GM12874 (cell line): ENCODE data around the gene CUBN.

ENCODE experiments used
- CTCF ChIP-seq: IDR thresholded peaks from 2 replicates; pipeline ENCODE4 v1.5.1; 2011; ENCODE audit warnings: low read depth, mild to moderate bottlenecking, control low read depth, low read length, moderate library complexity; ENCODE audit not compliant: insufficient read depth

Gene CUBN

GRCh38 chr10:17038627-17039026 is 91.0 kb downstream of the CUBN start:
- TF ChIP-seq CTCF = no peak

GRCh38 chr10:17037910-17038309 is 91.7 kb downstream of the CUBN start:
- no peak for TF ChIP-seq CTCF

GRCh38 chr10:17035446-17035845 is 94.2 kb downstream of the CUBN start:
- no peak for TF ChIP-seq CTCF

DNA sequence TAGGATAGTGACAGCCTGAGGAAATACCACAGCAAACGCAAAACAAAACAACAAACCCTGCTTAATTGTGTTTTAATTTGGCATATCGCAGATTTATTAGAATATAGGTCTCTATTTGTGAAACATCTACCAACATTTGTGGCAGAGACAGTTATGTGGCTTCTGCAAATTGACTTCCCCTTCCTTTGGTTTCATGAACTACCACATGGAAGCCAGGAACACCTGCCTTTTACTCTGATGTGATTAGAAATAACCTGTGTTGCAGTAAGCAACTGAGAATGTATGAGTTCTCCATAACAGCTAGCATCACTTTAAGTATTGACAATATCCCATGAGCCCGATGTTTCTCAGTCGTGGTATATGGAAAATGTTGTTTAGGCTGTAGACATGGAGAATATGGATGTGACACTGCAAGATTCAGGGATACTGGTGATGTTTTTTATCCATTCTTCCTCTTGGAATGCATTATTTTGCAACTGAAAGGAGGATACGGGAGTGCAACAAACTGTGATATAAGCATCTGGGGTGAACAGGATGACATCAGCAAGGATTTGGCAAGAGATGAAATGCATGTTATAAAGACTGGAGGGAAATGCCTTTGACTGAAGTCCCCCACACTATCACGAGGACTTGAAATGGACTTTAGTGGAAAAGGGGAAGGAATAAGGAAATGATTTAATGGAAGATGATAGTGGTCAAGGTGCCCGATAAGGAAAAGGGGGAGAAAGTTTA is 95.9 kb downstream of the CUBN start:
- TF ChIP-seq CTCF = no peak

DNA sequence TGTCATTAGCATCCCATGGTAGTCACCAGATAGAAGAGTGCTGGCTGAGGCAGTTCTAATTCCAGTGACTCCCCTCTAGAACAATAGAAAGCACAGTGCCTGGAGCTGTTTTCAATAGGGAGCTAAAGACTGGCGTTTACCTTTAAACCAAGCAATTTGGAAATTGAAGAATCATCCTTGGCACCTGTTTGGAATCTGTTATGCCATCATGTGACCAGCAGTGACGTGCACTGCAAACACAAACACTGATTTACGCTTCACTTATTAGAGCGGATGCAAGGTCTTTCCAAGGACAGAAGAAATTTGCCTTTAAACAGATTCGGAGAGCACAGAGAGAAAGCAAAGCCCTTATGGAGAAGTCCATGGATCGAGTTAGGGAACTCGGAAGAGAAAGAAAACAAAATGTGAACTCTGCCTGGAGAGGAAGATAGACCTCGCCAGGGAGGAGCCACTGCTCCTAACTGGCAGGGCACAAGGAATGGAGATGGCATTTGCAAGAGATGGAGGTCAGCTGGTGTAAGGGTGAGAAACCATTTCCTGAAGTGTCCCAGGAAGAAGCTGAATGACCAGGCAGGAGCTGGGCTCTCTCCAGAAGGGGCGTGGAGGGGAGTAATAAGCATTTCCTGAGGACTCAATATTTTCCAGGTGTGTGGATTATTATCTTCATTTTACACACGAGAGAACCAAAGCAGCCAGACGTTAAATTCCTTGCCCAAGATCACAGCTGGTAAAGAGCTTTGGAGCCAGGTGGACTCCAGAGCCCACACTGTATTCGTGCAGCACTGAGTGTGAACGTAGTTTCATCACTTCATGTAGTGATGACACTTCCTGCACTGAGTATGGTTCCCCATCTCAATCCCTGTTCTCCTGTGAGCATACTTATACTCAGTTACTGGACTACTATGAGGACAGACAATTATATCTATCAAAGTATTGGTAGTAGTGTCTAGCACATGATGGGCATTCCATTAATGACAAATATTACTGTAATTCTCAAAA is 97.7 kb downstream of the CUBN start:
- TF ChIP-seq CTCF = no peak

DNA sequence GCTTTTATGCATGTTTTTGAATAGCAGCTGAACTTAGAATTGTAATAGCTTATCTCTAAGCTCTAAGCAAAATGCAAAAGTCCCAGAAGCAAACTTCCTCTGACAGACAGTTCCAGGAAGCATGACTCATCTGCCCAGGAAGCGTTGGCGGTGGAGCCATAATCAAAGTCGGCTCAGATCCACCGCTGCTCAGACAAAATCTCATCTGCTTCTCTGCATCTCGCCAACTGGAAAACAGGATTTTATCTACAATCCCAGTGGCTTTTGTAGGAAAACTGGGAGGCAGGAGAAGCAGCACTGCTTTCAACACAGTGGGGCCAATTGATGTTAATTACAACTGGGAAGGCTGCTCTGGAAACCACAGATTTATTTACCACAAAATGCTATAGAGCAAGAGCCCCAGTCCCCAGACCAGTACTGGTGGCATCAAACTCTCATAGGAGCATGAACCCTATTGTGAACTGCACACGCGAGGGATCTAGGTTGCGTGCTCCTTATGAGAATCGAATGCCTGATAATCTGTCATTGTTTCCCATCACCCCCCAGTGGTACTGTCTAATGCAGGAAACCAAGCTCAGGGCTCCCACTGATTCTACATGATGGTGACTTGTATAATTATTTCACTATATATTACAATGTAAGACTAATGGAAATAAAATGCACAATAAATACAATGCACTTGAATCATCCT is 99.9 kb downstream of the CUBN start:
- TF ChIP-seq CTCF = no peak

- no peak for TF ChIP-seq CTCF
These were observed 100.4 kb downstream of the CUBN start for GRCh38 chr10:17029239-17029580.
